Neuronal stem cell (in vitro differentiated cells): ENCODE data around the gene TNFAIP8.

Experiments
- DNase-seq: peaks from one replicate; pipeline ENCODE4 v3.0.0-alpha.2; 2013; ENCODE audit warnings: low spot score
- H2AFZ ChIP-seq: one replicate; pipeline ENCODE4 v1.6.1; 2013; ENCODE audit warnings: mild to moderate bottlenecking, low read length, inconsistent platforms
- H2AK5ac ChIP-seq: 2 replicates; pipeline ENCODE4 v1.6.1; 2013; ENCODE audit warnings: low read depth, mild to moderate bottlenecking, inconsistent platforms, low read length, moderate library complexity, mixed read lengths
- H2BK120ac ChIP-seq: 2 replicates; pipeline ENCODE4 v1.6.1; 2013; ENCODE audit warnings: low read depth, mild to moderate bottlenecking, inconsistent platforms, low read length, moderate library complexity, mixed read lengths
- H2BK12ac ChIP-seq: one replicate; pipeline ENCODE4 v1.6.1; 2013; ENCODE audit warnings: low read length, inconsistent platforms
- H2BK15ac ChIP-seq: 2 replicates; pipeline ENCODE4 v1.6.1; 2013; ENCODE audit warnings: mild to moderate bottlenecking, low read length, inconsistent platforms, mixed read lengths
- H2BK5ac ChIP-seq: one replicate; pipeline ENCODE4 v1.6.1; 2013; ENCODE audit warnings: inconsistent platforms, mild to moderate bottlenecking, low read length, moderate library complexity
- H3K14ac ChIP-seq: one replicate; pipeline ENCODE4 v1.6.1; 2013; ENCODE audit warnings: low read length, inconsistent platforms
- H3K18ac ChIP-seq: 2 replicates; pipeline ENCODE4 v1.6.1; 2013; ENCODE audit warnings: low read length, inconsistent platforms
- H3K23ac ChIP-seq: 2 replicates; pipeline ENCODE4 v1.6.1; 2013; ENCODE audit warnings: low read depth, mild to moderate bottlenecking, mixed read lengths, low read length, inconsistent platforms; ENCODE audit not compliant: poor library complexity
- H3K27ac ChIP-seq: replicated peaks from 3 replicates; pipeline ENCODE4 v1.5.1; 2013; ENCODE audit warnings: low read length, inconsistent platforms
- H3K27me3 ChIP-seq, 3 experiments: 2 replicates each; pipeline ENCODE4 v1.6.1; 2013; ENCODE audit warnings: low read length in 3 of 3, mild to moderate bottlenecking in 2 of 3, inconsistent platforms in 1 of 3, low read depth in 1 of 3, mixed read lengths in 1 of 3, moderate library complexity in 1 of 3; ENCODE audit not compliant: control insufficient read depth in 3 of 3, insufficient read depth in 3 of 3
- H3K36me3 ChIP-seq, 2 donors: replicated peaks in 1 of 2; 2 replicates each; pipeline ENCODE4 v1.6.1; 2013; ENCODE audit warnings: low read length in 2 of 2; ENCODE audit not compliant: control insufficient read depth in 2 of 2, insufficient read depth in 2 of 2
- H3K4ac ChIP-seq: 2 replicates; pipeline ENCODE4 v1.6.1; 2013; ENCODE audit warnings: inconsistent platforms, mild to moderate bottlenecking, low read length, moderate library complexity
- H3K4me1 ChIP-seq, 2 donors: 1 replicate in 1 of 2; 2 replicates in 1 of 2; pipeline ENCODE4 v1.6.1; 2013; ENCODE audit warnings: low read length in 2 of 2, low read depth in 1 of 2; ENCODE audit not compliant: control insufficient read depth in 2 of 2, insufficient read depth in 1 of 2
- H3K4me2 ChIP-seq: one replicate; pipeline ENCODE4 v1.6.1; 2013; ENCODE audit warnings: mild to moderate bottlenecking, low read length, inconsistent platforms; ENCODE audit not compliant: insufficient read depth, poor library complexity, severe bottlenecking
- H3K4me3 ChIP-seq, 2 donors: 2 replicates each; pipeline ENCODE4 v1.5.1; 2013; ENCODE audit warnings: low read length in 2 of 2, mild to moderate bottlenecking in 2 of 2, inconsistent platforms in 1 of 2, moderate library complexity in 1 of 2
- H3K79me1 ChIP-seq: one replicate; pipeline ENCODE4 v1.6.1; 2013; ENCODE audit warnings: low read depth, mild to moderate bottlenecking, inconsistent platforms, low read length, moderate library complexity
- H3K9ac ChIP-seq: one replicate; pipeline ENCODE4 v1.6.1; 2013; ENCODE audit warnings: mild to moderate bottlenecking, low read depth, low read length, inconsistent platforms; ENCODE audit not compliant: poor library complexity
- H3K9me3 ChIP-seq, 2 donors: replicated peaks in 1 of 2; 2 replicates each; pipeline versions ENCODE3 to v1.6.1; 2013; ENCODE audit warnings: low read length in 2 of 2, mild to moderate bottlenecking in 2 of 2, inconsistent platforms in 1 of 2, low read depth in 1 of 2, mixed read lengths in 1 of 2, moderate library complexity in 1 of 2; ENCODE audit not compliant: control insufficient read depth in 2 of 2, insufficient read depth in 1 of 2
- H4K8ac ChIP-seq: one replicate; pipeline ENCODE4 v1.6.1; 2013; ENCODE audit warnings: low read depth, mild to moderate bottlenecking, inconsistent platforms, low read length, moderate library complexity
- H4K91ac ChIP-seq: one replicate; pipeline ENCODE4 v1.6.1; 2013; ENCODE audit warnings: low read length, low read depth, mild to moderate bottlenecking, inconsistent platforms; ENCODE audit not compliant: poor library complexity
- WGBS, 2 donors: extraction: QIAGEN DNeasy Blood & Tissue Kit; methylation state at CpG; one replicate each; pipeline ENCODE4 v1.1.7; 2013; ENCODE audit warnings: missing lambda C conversion rate in 2 of 2, mixed read lengths in 1 of 2; ENCODE audit not compliant: insufficient read length in 2 of 2, insufficient replicate concordance in 1 of 2; ENCODE audit errors: extremely low coverage in 2 of 2; 5-methylcytosine and 5-hydroxymethylcytosine counted together

TNFAIP8 gene

GRCh38 chr5:119343766-119344165 lies 12.1 kb upstream of the TNFAIP8 start:
- H2BK120ac ChIP-seq = no peak overlapping the region
- DNase-seq = no peak
- no peak overlapping the region for H4K8ac ChIP-seq
- peaks cover 7 to 10% of the 10 kb centered on the region in 2 donors for H3K4me1 ChIP-seq
- no peaks in the 10 kb centered on the region for H3K36me3 ChIP-seq
- no peak overlapping the region for H2BK12ac ChIP-seq
- H3K14ac ChIP-seq = no peak overlapping the region
- H2AK5ac ChIP-seq = no peak overlapping the region
- no peak overlapping the region for H2BK5ac ChIP-seq
- H3K4me3 ChIP-seq = no peak overlapping the region
- WGBS, 2 donors = no CpG with 5 or more reads among the region's 3 CpGs
- H3K79me1 ChIP-seq = no peaks in the 10 kb centered on the region
- H3K4me2 ChIP-seq = no peak overlapping the region
- no peak overlapping the region for H2BK15ac ChIP-seq
- no peaks in the 10 kb centered on the region for H3K9me3 ChIP-seq
- no peak overlapping the region for H4K91ac ChIP-seq
- H3K9ac ChIP-seq = no peak overlapping the region
- H3K18ac ChIP-seq = no peak overlapping the region
- no peaks in the 10 kb centered on the region for H3K27me3 ChIP-seq
- H3K4ac ChIP-seq = no peak overlapping the region
- no peak overlapping the region for H2AFZ ChIP-seq
- no peak overlapping the region for H3K27ac ChIP-seq
- H3K23ac ChIP-seq = no peak overlapping the region

GRCh38 chr5:119344231-119344630 lies 11.6 kb upstream of the TNFAIP8 start:
- Histone ChIP-seq H3K27me3 (no peaks in the 10 kb centered on the region), H2AK5ac (no peak overlapping the region), H3K18ac (no peak overlapping the region), H3K36me3 (no peaks in the 10 kb centered on the region), H4K91ac (no peak overlapping the region), H3K79me1 (no peaks in the 10 kb centered on the region), H3K14ac (no peak overlapping the region), H2BK5ac (no peak overlapping the region), H2BK15ac (no peak overlapping the region), H2BK12ac (no peak overlapping the region), H3K4me1 (peaks cover 7 to 10% of the 10 kb centered on the region in 2 donors), H3K9me3 (no peaks in the 10 kb centered on the region), H2AFZ (no peak overlapping the region), H3K9ac (no peak overlapping the region), H3K4me2 (no peak overlapping the region), H4K8ac (no peak overlapping the region), H3K4ac (no peak overlapping the region), H2BK120ac (no peak overlapping the region), H3K23ac (no peak overlapping the region), H3K4me3 (no peak overlapping the region), H3K27ac (no peak overlapping the region)
- no peak for DNase-seq
- no CpG with 5 or more reads among the region's 2 CpGs for WGBS, 2 donors

- Histone ChIP-seq H2AFZ (no peak overlapping the region), H3K4me2 (no peak overlapping the region), H3K4ac (no peak overlapping the region), H3K18ac (no peak overlapping the region), H3K27ac (no peak overlapping the region), H4K91ac (no peak overlapping the region), H4K8ac (no peak overlapping the region), H3K36me3 (no peaks in the 10 kb centered on the region), H2BK5ac (no peak overlapping the region), H3K9ac (no peak overlapping the region), H3K79me1 (no peaks in the 10 kb centered on the region), H3K4me3 (no peak overlapping the region), H3K9me3 (no peaks in the 10 kb centered on the region), H2BK15ac (no peak overlapping the region), H2BK12ac (no peak overlapping the region), H3K23ac (no peak overlapping the region), H3K14ac (no peak overlapping the region), H3K27me3 (no peaks in the 10 kb centered on the region), H2AK5ac (no peak overlapping the region), H3K4me1 (peaks cover 7 to 10% of the 10 kb centered on the region in 2 donors), H2BK120ac (no peak overlapping the region)
- no CpG with 5 or more reads among the region's 3 CpGs for WGBS, 2 donors
- no peak for DNase-seq
Observed at GRCh38 chr5:119345861-119346260, 10.0 kb upstream of the TNFAIP8 start.

GRCh38 chr5:119346394-119346793 lies 9.4 kb upstream of the TNFAIP8 start:
- Histone ChIP-seq H2BK15ac (no peak overlapping the region), H3K4me3 (no peak overlapping the region), H3K79me1 (no peaks in the 10 kb centered on the region), H3K14ac (no peak overlapping the region), H3K27ac (no peak overlapping the region), H3K9me3 (no peaks in the 10 kb centered on the region), H3K4me1 (peaks cover 7 to 10% of the 10 kb centered on the region in 2 donors), H3K9ac (no peak overlapping the region), H3K18ac (no peak overlapping the region), H3K36me3 (no peaks in the 10 kb centered on the region), H2AK5ac (no peak overlapping the region), H3K27me3 (no peaks in the 10 kb centered on the region), H2BK12ac (no peak overlapping the region), H2BK5ac (no peak overlapping the region), H3K4ac (no peak overlapping the region), H3K4me2 (no peak overlapping the region), H4K8ac (no peak overlapping the region), H4K91ac (no peak overlapping the region), H2BK120ac (no peak overlapping the region), H2AFZ (no peak overlapping the region), H3K23ac (no peak overlapping the region)
- no CpG with 5 or more reads among the region's 2 CpGs for WGBS, 2 donors
- DNase-seq = no peak
